Measurements from ENCODE around the gene TMEM178B. TPM values are rescaled to one million over a fixed set of nuclear protein-coding genes. Genes with fewer than 3 reads are reported as not detected.
A peak's percentile ranks its signal among the peaks of the same experiment; 100 is the strongest.

TMEM178B gene
- total RNA-seq, 1 experiment from 2014 or later = 0.73 TPM

- DNase-seq = no peak
- no peaks in the 10 kb centered on the region for H3K36me3 ChIP-seq
- no peak overlapping the region for H3K4me3 ChIP-seq
- no peaks in the 10 kb centered on the region for H3K9me3 ChIP-seq (replicated peaks)
- H3K27me3 ChIP-seq = peaks cover 11% of the 10 kb centered on the region
- no peaks in the 10 kb centered on the region for H3K4me1 ChIP-seq
- no peak overlapping the region for H3K27ac ChIP-seq
These were observed 274.9 kb downstream of the TMEM178B start for GRCh38 chr7:141348728-141349127.

GRCh38 chr7:141349338-141349737, 275.5 kb downstream of the TMEM178B start:
- Histone ChIP-seq H3K4me1 (no peaks in the 10 kb centered on the region), H3K9me3 (replicated peaks) (no peaks in the 10 kb centered on the region), H3K36me3 (no peaks in the 10 kb centered on the region), H3K27ac (no peak overlapping the region), H3K27me3 (peaks cover 11% of the 10 kb centered on the region), H3K4me3 (no peak overlapping the region)
- no peak for DNase-seq

GRCh38 chr7:141349804-141350203, 275.9 kb downstream of the TMEM178B start:
- DNase-seq = no peak
- Histone ChIP-seq H3K36me3 (no peaks in the 10 kb centered on the region), H3K4me3 (no peak overlapping the region), H3K27me3 (peaks cover 7% of the 10 kb centered on the region), H3K4me1 (no peaks in the 10 kb centered on the region), H3K9me3 (replicated peaks) (no peaks in the 10 kb centered on the region), H3K27ac (no peak overlapping the region)

GRCh38 chr7:141351175-141351574, 277.3 kb downstream of the TMEM178B start:
- no peak for DNase-seq
- Histone ChIP-seq H3K36me3 (no peaks in the 10 kb centered on the region), H3K4me1 (no peaks in the 10 kb centered on the region), H3K27me3 (peaks cover 5% of the 10 kb centered on the region; the same call in 1 of the 2 replicates), H3K4me3 (no peak overlapping the region), H3K9me3 (replicated peaks) (0 out of 2 replicates have a peak, but pooled peaks cover 3% of the 10 kb centered on the region), H3K27ac (no peak overlapping the region)

- H3K27me3 ChIP-seq = peaks cover 4% of the 10 kb centered on the region; the same call in 1 of the 2 replicates
- DNase-seq = no peak
- H3K9me3 ChIP-seq (replicated peaks) = 0 out of 2 replicates have a peak, but pooled peaks cover 3% of the 10 kb centered on the region
- no peaks in the 10 kb centered on the region for H3K36me3 ChIP-seq
- H3K4me3 ChIP-seq = no peak overlapping the region
- no peak overlapping the region for H3K27ac ChIP-seq
- no peaks in the 10 kb centered on the region for H3K4me1 ChIP-seq
These were observed 279.1 kb downstream of the TMEM178B start for GRCh38 chr7:141352955-141353354.

GRCh38 chr7:141354251-141354650, 280.4 kb downstream of the TMEM178B start:
- H3K27ac ChIP-seq = no peak overlapping the region

GRCh38 chr7:141355032-141355431, 281.2 kb downstream of the TMEM178B start:
- Histone ChIP-seq H3K27ac (no peak overlapping the region), H3K36me3 (no peaks in the 10 kb centered on the region), H3K4me3 (no peak overlapping the region), H3K9me3 (replicated peaks) (0 out of 2 replicates have a peak, but pooled peaks cover 3% of the 10 kb centered on the region), H3K4me1 (no peaks in the 10 kb centered on the region), H3K27me3 (no peaks in the 10 kb centered on the region)
- DNase-seq = no peak

More at GRCh38 chr7:141354251-141354650, 280.4 kb downstream of the TMEM178B start:
- Histone ChIP-seq H3K36me3 (no peaks in the 10 kb centered on the region), H3K4me1 (no peaks in the 10 kb centered on the region), H3K9me3 (replicated peaks) (0 out of 2 replicates have a peak, but pooled peaks cover 3% of the 10 kb centered on the region), H3K27me3 (peaks cover under 1% of the 10 kb centered on the region; the same call in 1 of the 2 replicates), H3K4me3 (no peak overlapping the region)
- no peak for DNase-seq

GRCh38 chr7:141356161-141356560, 282.3 kb downstream of the TMEM178B start:
- Histone ChIP-seq H3K4me3 (no peak overlapping the region), H3K36me3 (no peaks in the 10 kb centered on the region), H3K27ac (no peak overlapping the region), H3K9me3 (replicated peaks) (peaks cover 3% of the 10 kb centered on the region; the same call in 1 of the 2 replicates), H3K4me1 (peaks cover 10% of the 10 kb centered on the region), H3K27me3 (no peaks in the 10 kb centered on the region)
- no peak for DNase-seq

GRCh38 chr7:141358386-141358785, 284.5 kb downstream of the TMEM178B start:
- no peaks in the 10 kb centered on the region for H3K27me3 ChIP-seq
- no peaks in the 10 kb centered on the region for H3K36me3 ChIP-seq
- no peak for DNase-seq
- no peak overlapping the region for H3K4me3 ChIP-seq
- H3K9me3 ChIP-seq (replicated peaks) = peaks cover 3% of the 10 kb centered on the region; the same call in 1 of the 2 replicates
- peaks cover 28% of the 10 kb centered on the region for H3K4me1 ChIP-seq
- no peak overlapping the region for H3K27ac ChIP-seq

- DNase-seq = no peak
- Histone ChIP-seq H3K27ac (no peak overlapping the region), H3K9me3 (replicated peaks) (peaks cover 3% of the 10 kb centered on the region; the same call in 1 of the 2 replicates), H3K36me3 (no peaks in the 10 kb centered on the region), H3K27me3 (no peaks in the 10 kb centered on the region), H3K4me1 (peaks cover 33% of the 10 kb centered on the region), H3K4me3 (no peak overlapping the region)
These were observed 285.4 kb downstream of the TMEM178B start for GRCh38 chr7:141359262-141359661.

GRCh38 chr7:141359740-141360415, 286.0 kb downstream of the TMEM178B start:
- no peaks in the 10 kb centered on the region for H3K27me3 ChIP-seq
- H3K9me3 ChIP-seq (replicated peaks) = peaks cover 3% of the 10 kb centered on the region; the same call in 1 of the 2 replicates
- no peak overlapping the region for H3K27ac ChIP-seq
- no peaks in the 10 kb centered on the region for H3K36me3 ChIP-seq
- no peak for DNase-seq
- H3K4me3 ChIP-seq = no peak overlapping the region
- peaks cover 33% of the 10 kb centered on the region for H3K4me1 ChIP-seq

GRCh38 chr7:141360416-141360760, 286.5 kb downstream of the TMEM178B start:
- Histone ChIP-seq H3K27ac (no peak overlapping the region), H3K36me3 (no peaks in the 10 kb centered on the region), H3K4me3 (no peak overlapping the region), H3K27me3 (no peaks in the 10 kb centered on the region), H3K4me1 (peaks cover 33% of the 10 kb centered on the region), H3K9me3 (replicated peaks) (peaks cover 3% of the 10 kb centered on the region; the same call in 1 of the 2 replicates)
- DNase-seq = no peak

- H3K27ac ChIP-seq = no peak overlapping the region
- H3K9me3 ChIP-seq (replicated peaks) = peaks cover 2% of the 10 kb centered on the region; the same call in 1 of the 2 replicates
- H3K4me3 ChIP-seq = no peak overlapping the region
- DNase-seq = no peak
- peaks cover 37% of the 10 kb centered on the region for H3K4me1 ChIP-seq
- no peaks in the 10 kb centered on the region for H3K27me3 ChIP-seq
- H3K36me3 ChIP-seq = no peaks in the 10 kb centered on the region
These were observed 286.9 kb downstream of the TMEM178B start for GRCh38 chr7:141360803-141361202.

- Histone ChIP-seq H3K36me3 (no peaks in the 10 kb centered on the region), H3K27ac (peak overlapping the region; percentile 94), H3K27me3 (no peaks in the 10 kb centered on the region), H3K9me3 (replicated peaks) (no peaks in the 10 kb centered on the region; the same call in 1 of the 2 replicates), H3K4me3 (no peak overlapping the region), H3K4me1 (peaks cover 44% of the 10 kb centered on the region)
- DNase-seq = no peak
These were observed 287.6 kb downstream of the TMEM178B start for GRCh38 chr7:141361479-141361878.

GRCh38 chr7:141361960-141362359, 288.1 kb downstream of the TMEM178B start:
- Histone ChIP-seq H3K4me1 (peaks cover 47% of the 10 kb centered on the region), H3K36me3 (no peaks in the 10 kb centered on the region), H3K27me3 (no peaks in the 10 kb centered on the region), H3K4me3 (no peak overlapping the region), H3K27ac (peak overlapping the region; percentile 94), H3K9me3 (replicated peaks) (no peaks in the 10 kb centered on the region; the same call in 1 of the 2 replicates)
- no peak for DNase-seq

Measured in SJCRH30 (cell line).